Stimulated activated CD4-positive, alpha-beta T cell treated with anti-CD3 and anti-CD28 coated beads, Interleukin-4, amount 100 ng/mL, for 4 hours (primary cell): ENCODE results near the gene CLEC18A.
"Not testable (repeated sequence)": the region's sequence is repeated elsewhere in the genome, so short reads cannot be mapped to it uniquely, and the experiment has no call there.

ENCODE experiments used
- DNase-seq, 2 experiments: peaks; one replicate each; pipeline ENCODE4 v3.0.0-alpha.2; 2020

CLEC18A gene

GRCh38 chr16:69931631-69932030 is 19.5 kb upstream of the CLEC18A start:
- DNase-seq, result no peak

GRCh38 chr16:69932228-69932627 is 18.9 kb upstream of the CLEC18A start:
- DNase-seq, result no peak

- DNase-seq, result no peak
These were observed 18.3 kb upstream of the CLEC18A start for GRCh38 chr16:69932691-69933392.

GRCh38 chr16:69934044-69934443 is 17.1 kb upstream of the CLEC18A start:
- no peak for DNase-seq

- no peak for DNase-seq
These were observed 16.4 kb upstream of the CLEC18A start for GRCh38 chr16:69934751-69935150.

- DNase-seq, result no peak
These were observed 15.8 kb upstream of the CLEC18A start for GRCh38 chr16:69935278-69935711.

GRCh38 chr16:69935740-69936139 is 15.4 kb upstream of the CLEC18A start:
- no peak for DNase-seq

GRCh38 chr16:69936252-69936651 is 14.9 kb upstream of the CLEC18A start:
- no peak for DNase-seq

- DNase-seq, result no peak
These were observed 14.4 kb upstream of the CLEC18A start for GRCh38 chr16:69936751-69937211.

- no peak for DNase-seq
These were observed 13.6 kb upstream of the CLEC18A start for GRCh38 chr16:69937465-69937951.

GRCh38 chr16:69938981-69939820 is 11.9 kb upstream of the CLEC18A start:
- DNase-seq, result no peak

GRCh38 chr16:69939821-69940585 is 11.1 kb upstream of the CLEC18A start:
- no peak for DNase-seq

GRCh38 chr16:69940676-69941075 is 10.5 kb upstream of the CLEC18A start:
- DNase-seq, result no peak

GRCh38 chr16:69941251-69942098 is 9.7 kb upstream of the CLEC18A start:
- no peak for DNase-seq

GRCh38 chr16:69942099-69942491 is 9.0 kb upstream of the CLEC18A start:
- no peak for DNase-seq

- DNase-seq, result no peak
These were observed 8.4 kb upstream of the CLEC18A start for GRCh38 chr16:69942627-69943170.

GRCh38 chr16:69943241-69944036 is 7.7 kb upstream of the CLEC18A start:
- not testable (repeated sequence) for DNase-seq

GRCh38 chr16:69950411-69950810 is 723 bp upstream of the CLEC18A start:
- DNase-seq, result not testable (repeated sequence)

GRCh38 chr16:69951672-69952031 is 518 bp downstream of the CLEC18A start:
- DNase-seq, result not testable (repeated sequence)

GRCh38 chr16:69952116-69952515 is 982 bp downstream of the CLEC18A start:
- DNase-seq, result not testable (repeated sequence)
